A673 (cell line): ENCODE measurements around the gene PPP3R2.

Experiments used
- EZH2 ChIP-seq: fragments of 200-600 bp; sonication (generic); IDR thresholded peaks from 2 replicates; pipeline ENCODE4 v1.6.1; 2017; ENCODE audit warnings: borderline replicate concordance, low read depth, mild to moderate bottlenecking, mixed read lengths, antibody characterized with exemption, low read length; ENCODE audit not compliant: poor library complexity, severe bottlenecking
- TF ChIP-seq, protein P1 (sequence below): fragments of 300-800, 200-600 bp; sonication (generic); conservative IDR thresholded peaks from 2 replicates; pipeline ENCODE4 v1.5.1; 2017; ENCODE audit warnings: low read depth, mild to moderate bottlenecking, antibody characterized with exemption, low read length, moderate library complexity, mixed read lengths

DNA sequence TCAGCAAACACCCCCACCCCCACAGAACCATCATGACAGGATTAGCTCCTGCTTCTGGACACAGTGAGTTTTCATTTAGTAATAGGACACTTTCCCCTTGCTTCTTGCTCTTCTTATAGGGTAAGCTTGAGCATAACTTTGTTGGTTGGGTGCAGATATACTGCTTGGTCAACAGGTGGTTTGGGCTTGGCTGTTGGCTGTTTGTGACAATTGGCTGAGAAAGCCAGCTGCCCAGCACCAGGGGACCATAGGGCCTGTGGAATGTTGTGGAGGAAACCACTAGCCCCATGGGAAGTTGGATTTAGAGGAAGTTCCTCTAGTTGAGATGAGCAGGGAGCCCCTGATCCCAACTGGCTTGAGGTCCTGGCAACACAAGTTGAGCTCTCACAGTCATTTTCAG lies 30.5 kb downstream of the PPP3R2 start:
- TF ChIP-seq, protein P1, sequence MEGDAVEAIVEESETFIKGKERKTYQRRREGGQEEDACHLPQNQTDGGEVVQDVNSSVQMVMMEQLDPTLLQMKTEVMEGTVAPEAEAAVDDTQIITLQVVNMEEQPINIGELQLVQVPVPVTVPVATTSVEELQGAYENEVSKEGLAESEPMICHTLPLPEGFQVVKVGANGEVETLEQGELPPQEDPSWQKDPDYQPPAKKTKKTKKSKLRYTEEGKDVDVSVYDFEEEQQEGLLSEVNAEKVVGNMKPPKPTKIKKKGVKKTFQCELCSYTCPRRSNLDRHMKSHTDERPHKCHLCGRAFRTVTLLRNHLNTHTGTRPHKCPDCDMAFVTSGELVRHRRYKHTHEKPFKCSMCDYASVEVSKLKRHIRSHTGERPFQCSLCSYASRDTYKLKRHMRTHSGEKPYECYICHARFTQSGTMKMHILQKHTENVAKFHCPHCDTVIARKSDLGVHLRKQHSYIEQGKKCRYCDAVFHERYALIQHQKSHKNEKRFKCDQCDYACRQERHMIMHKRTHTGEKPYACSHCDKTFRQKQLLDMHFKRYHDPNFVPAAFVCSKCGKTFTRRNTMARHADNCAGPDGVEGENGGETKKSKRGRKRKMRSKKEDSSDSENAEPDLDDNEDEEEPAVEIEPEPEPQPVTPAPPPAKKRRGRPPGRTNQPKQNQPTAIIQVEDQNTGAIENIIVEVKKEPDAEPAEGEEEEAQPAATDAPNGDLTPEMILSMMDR: no peak
- no peak for TF ChIP-seq EZH2
